WTC11 (cell line): ENCODE measurements around the gene GGACT. TPM values are rescaled to one million over a fixed set of nuclear protein-coding genes. Genes with fewer than 3 reads are reported as not detected.

Source experiments
- ATAC-seq: fragments of 200-7000 bp; cut with Tn5 transposase; 2 replicates; pipeline ENCODE4 v1.10.0; 2021; ENCODE audit warnings: mild to moderate bottlenecking, moderate library complexity
- CTCF ChIA-PET: fragments of 300-600 bp; sonication (Branson Sonifier 250); formaldehyde crosslinking; loops from one replicate; lab custom pipeline; 2021; ENCODE audit warnings: antibody characterized with exemption; lab: Charles Lee
- POLR2A ChIA-PET: fragments of 350-600 bp; sonication (Branson Sonifier 250); formaldehyde crosslinking; loops from one replicate; lab custom pipeline; 2021; ENCODE audit warnings: antibody characterized with exemption; lab: Charles Lee
- DNase-seq: peaks from one replicate; pipeline ENCODE4 v3.0.0; 2021; ENCODE audit warnings: low spot score
- H3K27ac Mint-ChIP-seq: 2 replicates; pipeline ENCODE4 v1.8.0; 2021; ENCODE audit warnings: mixed read lengths
- H3K27me3 Mint-ChIP-seq: 2 replicates; pipeline ENCODE4 v1.8.0; 2021; ENCODE audit warnings: low read depth, mild to moderate bottlenecking, moderate library complexity, mixed read lengths
- H3K36me3 Mint-ChIP-seq: 2 replicates; pipeline ENCODE4 v1.8.0; 2021; ENCODE audit warnings: mixed read lengths
- H3K4me1 Mint-ChIP-seq: 2 replicates; pipeline ENCODE4 v1.8.0; 2022; ENCODE audit warnings: mixed read lengths
- H3K4me3 Mint-ChIP-seq: 2 replicates; pipeline ENCODE4 v1.8.0; 2021; ENCODE audit warnings: mild to moderate bottlenecking, moderate library complexity, mixed read lengths
- H3K9me3 Mint-ChIP-seq: 2 replicates; pipeline ENCODE4 v1.8.0; 2021; ENCODE audit warnings: mixed read lengths
- AFF4 ChIP-seq: sonication (generic); formaldehyde crosslinking; IDR thresholded peaks from 2 replicates; pipeline ENCODE4 v1.8.1; 2023; ENCODE audit warnings: mild to moderate bottlenecking, missing genetic modification reagents, borderline replicate concordance
- ATF1 ChIP-seq: sonication (generic); formaldehyde crosslinking; IDR thresholded peaks from 2 replicates; pipeline ENCODE4 v1.8.1; 2023; ENCODE audit warnings: mild to moderate bottlenecking, moderate library complexity, missing genetic modification reagents
- CREB1 ChIP-seq: sonication (generic); formaldehyde crosslinking; IDR thresholded peaks from 2 replicates; pipeline ENCODE4 v1.8.0; 2023; ENCODE audit warnings: mild to moderate bottlenecking, missing genetic modification reagents
- EMX1 ChIP-seq: fragments of 250-450 bp; sonication (Bioruptor Pico); IDR thresholded peaks from 2 replicates; pipeline ENCODE4 v1.8.0; 2021; ENCODE audit warnings: mild to moderate bottlenecking
- ESRRA ChIP-seq: sonication (generic); formaldehyde crosslinking; IDR thresholded peaks from 2 replicates; pipeline ENCODE4 v1.8.1; 2022; ENCODE audit warnings: mild to moderate bottlenecking, missing genetic modification reagents, borderline replicate concordance
- ETV6 ChIP-seq: sonication (generic); formaldehyde crosslinking; IDR thresholded peaks from 2 replicates; pipeline ENCODE4 v1.8.1; 2022; ENCODE audit warnings: mild to moderate bottlenecking, missing genetic modification reagents
- GTF2I ChIP-seq: fragments of 250-450 bp; sonication (Bioruptor Pico); conservative IDR thresholded peaks from 2 replicates; pipeline ENCODE4 v1.4.0; 2021; ENCODE audit warnings: mild to moderate bottlenecking
- IRF1 ChIP-seq: sonication (generic); formaldehyde crosslinking; IDR thresholded peaks from 2 replicates; pipeline ENCODE4 v1.8.0; 2023; ENCODE audit warnings: missing genetic modification reagents
- NFYB ChIP-seq: sonication (generic); formaldehyde crosslinking; conservative IDR thresholded peaks from 2 replicates; pipeline ENCODE4 v1.8.0; 2022; ENCODE audit warnings: low read depth, missing genetic modification reagents
- PRDM15 ChIP-seq: sonication (generic); formaldehyde crosslinking; IDR thresholded peaks from 2 replicates; pipeline ENCODE4 v1.8.0; 2022; ENCODE audit warnings: missing genetic modification reagents
- PRRX2 ChIP-seq: fragments of 250-450 bp; sonication (Bioruptor Pico); IDR thresholded peaks from 2 replicates; pipeline ENCODE4 v1.8.0; 2021; ENCODE audit warnings: mild to moderate bottlenecking
- SP1 ChIP-seq: sonication (generic); formaldehyde crosslinking; conservative IDR thresholded peaks from 2 replicates; pipeline ENCODE4 v1.8.1; 2022; ENCODE audit warnings: missing genetic modification reagents
- USF1 ChIP-seq: sonication (generic); formaldehyde crosslinking; IDR thresholded peaks from 2 replicates; pipeline ENCODE4 v1.8.0; 2022; ENCODE audit warnings: mild to moderate bottlenecking, missing genetic modification reagents
- ZNF416 ChIP-seq: fragments of 250-450 bp; sonication (Bioruptor Pico); IDR thresholded peaks from 2 replicates; pipeline ENCODE4 v1.9.0; 2021; ENCODE audit warnings: mild to moderate bottlenecking, inconsistent platforms
- ZNF671 ChIP-seq: fragments of 250-450 bp; sonication (Bioruptor Pico); IDR thresholded peaks from 2 replicates; pipeline ENCODE4 v1.8.0; 2021; ENCODE audit warnings: mild to moderate bottlenecking
- total RNA-seq: library from RNA; stranded (reverse); gene quantifications from 3 replicates; pipeline ENCODE4 v1.2.3, GENCODE V29; 2021
- TF ChIP-seq, protein P1 (sequence below): sonication (generic); formaldehyde crosslinking; IDR thresholded peaks from 2 replicates; pipeline ENCODE4 v1.8.1; 2023; ENCODE audit warnings: mild to moderate bottlenecking, missing genetic modification reagents
- TF ChIP-seq, protein P2 (sequence below): fragments of 250-450 bp; sonication (Bioruptor Pico); IDR thresholded peaks from 2 replicates; pipeline ENCODE4 v1.9.0; 2021; ENCODE audit warnings: mild to moderate bottlenecking
- TF ChIP-seq, protein P3 (sequence below): fragments of 250-450 bp; sonication (Bioruptor Pico); conservative IDR thresholded peaks from 2 replicates; pipeline ENCODE4 v1.9.0; 2021; ENCODE audit warnings: mild to moderate bottlenecking

Gene GGACT
- total RNA-seq, 1 experiment from 2014 or later = 2.4 TPM

GRCh38 chr13:100561158-100561499 is 27.5 kb downstream of the GGACT start:
- DNase-seq = no peak
- H3K27me3 Mint-ChIP-seq = no peaks in the 10 kb centered on the region; the same call in 1 of the 2 replicates
- no peak for TF ChIP-seq USF1 (CRISPR knock-in tag)
- TF ChIP-seq ZNF671 (CRISPR knock-in tag) = no peak
- no peak for TF ChIP-seq AFF4 (CRISPR knock-in tag)
- no peak for TF ChIP-seq CREB1
- no peak for TF ChIP-seq NFYB (CRISPR knock-in tag)
- TF ChIP-seq PRRX2 (CRISPR knock-in tag) = no peak
- no peak for TF ChIP-seq EMX1 (CRISPR knock-in tag)
- TF ChIP-seq, protein P1, sequence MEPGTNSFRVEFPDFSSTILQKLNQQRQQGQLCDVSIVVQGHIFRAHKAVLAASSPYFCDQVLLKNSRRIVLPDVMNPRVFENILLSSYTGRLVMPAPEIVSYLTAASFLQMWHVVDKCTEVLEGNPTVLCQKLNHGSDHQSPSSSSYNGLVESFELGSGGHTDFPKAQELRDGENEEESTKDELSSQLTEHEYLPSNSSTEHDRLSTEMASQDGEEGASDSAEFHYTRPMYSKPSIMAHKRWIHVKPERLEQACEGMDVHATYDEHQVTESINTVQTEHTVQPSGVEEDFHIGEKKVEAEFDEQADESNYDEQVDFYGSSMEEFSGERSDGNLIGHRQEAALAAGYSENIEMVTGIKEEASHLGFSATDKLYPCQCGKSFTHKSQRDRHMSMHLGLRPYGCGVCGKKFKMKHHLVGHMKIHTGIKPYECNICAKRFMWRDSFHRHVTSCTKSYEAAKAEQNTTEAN (CRISPR knock-in tag) = no peak
- TF ChIP-seq GTF2I (CRISPR knock-in tag) = no peak
- no peak for TF ChIP-seq ZNF416
- no peak for TF ChIP-seq ATF1 (CRISPR knock-in tag)
- no peak for TF ChIP-seq IRF1
- TF ChIP-seq, protein P2, sequence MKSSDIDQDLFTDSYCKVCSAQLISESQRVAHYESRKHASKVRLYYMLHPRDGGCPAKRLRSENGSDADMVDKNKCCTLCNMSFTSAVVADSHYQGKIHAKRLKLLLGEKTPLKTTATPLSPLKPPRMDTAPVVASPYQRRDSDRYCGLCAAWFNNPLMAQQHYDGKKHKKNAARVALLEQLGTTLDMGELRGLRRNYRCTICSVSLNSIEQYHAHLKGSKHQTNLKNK (CRISPR knock-in tag) = no peak
- TF ChIP-seq, protein P3, sequence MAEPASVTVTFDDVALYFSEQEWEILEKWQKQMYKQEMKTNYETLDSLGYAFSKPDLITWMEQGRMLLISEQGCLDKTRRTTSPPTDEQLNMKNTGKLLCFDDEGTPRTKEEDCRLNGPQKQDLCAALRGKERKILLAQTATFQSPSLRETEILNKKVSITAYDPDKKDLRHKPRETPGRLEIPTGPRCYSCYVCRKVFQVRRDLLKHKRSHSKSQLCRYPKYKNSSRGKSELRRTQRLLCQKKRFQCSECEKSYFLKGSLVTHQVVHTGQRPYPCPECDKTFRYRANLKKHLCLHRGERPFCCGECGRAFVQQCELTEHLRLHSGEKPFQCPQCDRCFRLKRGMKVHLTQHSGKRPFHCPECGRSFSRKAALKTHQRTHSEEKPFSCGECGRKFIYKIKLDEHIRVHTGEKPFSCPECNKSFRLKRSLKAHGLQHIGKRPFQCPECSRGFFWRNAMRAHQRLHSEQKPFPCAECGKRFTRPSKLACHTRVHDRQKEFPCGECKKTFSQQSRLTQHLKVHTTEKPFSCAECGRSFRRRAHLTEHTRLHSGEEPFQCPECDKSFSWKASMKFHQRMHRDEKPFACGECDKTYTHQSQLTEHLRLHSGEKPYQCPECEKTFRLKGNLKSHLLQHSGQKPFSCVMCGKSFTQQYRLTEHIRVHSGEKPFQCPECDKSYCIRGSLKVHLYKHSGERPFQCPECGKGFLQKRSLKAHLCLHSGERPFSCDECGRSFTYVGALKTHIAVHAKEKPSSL (CRISPR knock-in tag) = no peak
- TF ChIP-seq ETV6 (CRISPR knock-in tag) = no peak
- no peak for TF ChIP-seq ESRRA (CRISPR knock-in tag)
- TF ChIP-seq PRDM15 (CRISPR knock-in tag) = no peak
- TF ChIP-seq SP1 = no peak
- ChIA-PET CTCF (interaction anchor here (0.8 to 3.2 kb wide), 2 partner anchors 13 to 34 kb away, joined by 3 to 24 read pairs; no protein-coding TSS in a partner anchor), POLR2A (no interaction called here)
- ATAC-seq = no peak
- peaks cover 7% of the 10 kb centered on the region for H3K36me3 Mint-ChIP-seq
- peaks cover 3% of the 10 kb centered on the region; the same call in 1 of the 2 replicates for H3K4me1 Mint-ChIP-seq
- H3K27ac Mint-ChIP-seq = no peak overlapping the region
- no peak overlapping the region for H3K4me3 Mint-ChIP-seq
- H3K9me3 Mint-ChIP-seq = peaks cover 11% of the 10 kb centered on the region
